Stimulated activated CD4-positive, alpha-beta T cell treated with anti-CD3 and anti-CD28 coated beads, Interleukin-1b, Interleukin-23, amount 100 ng/mL, for 4 hours (primary cell): ENCODE measurements around the gene IMMP2L.

Experiments
- DNase-seq, 2 donors: peaks; one replicate each; pipeline ENCODE4 v3.0.0-alpha.2; 2020; ENCODE audit warnings: low read depth in 2 of 2

The IMMP2L gene

GRCh38 chr7:110646804-110647203 lies 915.5 kb downstream of the IMMP2L start:
- DNase-seq, result no peak

GRCh38 chr7:110645616-110646015 lies 916.7 kb downstream of the IMMP2L start:
- DNase-seq, result no peak

- no peak for DNase-seq
These were observed 917.2 kb downstream of the IMMP2L start for GRCh38 chr7:110645060-110645459.

GRCh38 chr7:110637252-110637651 lies 925.0 kb downstream of the IMMP2L start:
- no peak for DNase-seq

GRCh38 chr7:110633313-110633712 lies 929.0 kb downstream of the IMMP2L start:
- no peak for DNase-seq

GRCh38 chr7:110626414-110626813 lies 935.9 kb downstream of the IMMP2L start:
- no peak for DNase-seq

GRCh38 chr7:110625294-110625693 lies 937.0 kb downstream of the IMMP2L start:
- DNase-seq, result no peak

GRCh38 chr7:110623436-110623835 lies 938.9 kb downstream of the IMMP2L start:
- DNase-seq, result no peak

GRCh38 chr7:110621289-110621688 lies 941.0 kb downstream of the IMMP2L start:
- no peak for DNase-seq

- DNase-seq, result no peak
These were observed 942.1 kb downstream of the IMMP2L start for GRCh38 chr7:110620110-110620735.
